Stimulated activated CD8-positive, alpha-beta memory T cell treated with anti-CD3 and anti-CD28 coated beads, Interleukin-12 subunit alpha, Interleukin-12 subunit beta, amount 100 ng/mL, for 24 hours (primary cell): ENCODE measurements around the gene CPNE5.

Experiments used
- DNase-seq: peaks from one replicate; pipeline ENCODE4 v3.0.0-alpha.2; 2020; ENCODE audit errors: extremely low read depth

Gene CPNE5

DNA sequence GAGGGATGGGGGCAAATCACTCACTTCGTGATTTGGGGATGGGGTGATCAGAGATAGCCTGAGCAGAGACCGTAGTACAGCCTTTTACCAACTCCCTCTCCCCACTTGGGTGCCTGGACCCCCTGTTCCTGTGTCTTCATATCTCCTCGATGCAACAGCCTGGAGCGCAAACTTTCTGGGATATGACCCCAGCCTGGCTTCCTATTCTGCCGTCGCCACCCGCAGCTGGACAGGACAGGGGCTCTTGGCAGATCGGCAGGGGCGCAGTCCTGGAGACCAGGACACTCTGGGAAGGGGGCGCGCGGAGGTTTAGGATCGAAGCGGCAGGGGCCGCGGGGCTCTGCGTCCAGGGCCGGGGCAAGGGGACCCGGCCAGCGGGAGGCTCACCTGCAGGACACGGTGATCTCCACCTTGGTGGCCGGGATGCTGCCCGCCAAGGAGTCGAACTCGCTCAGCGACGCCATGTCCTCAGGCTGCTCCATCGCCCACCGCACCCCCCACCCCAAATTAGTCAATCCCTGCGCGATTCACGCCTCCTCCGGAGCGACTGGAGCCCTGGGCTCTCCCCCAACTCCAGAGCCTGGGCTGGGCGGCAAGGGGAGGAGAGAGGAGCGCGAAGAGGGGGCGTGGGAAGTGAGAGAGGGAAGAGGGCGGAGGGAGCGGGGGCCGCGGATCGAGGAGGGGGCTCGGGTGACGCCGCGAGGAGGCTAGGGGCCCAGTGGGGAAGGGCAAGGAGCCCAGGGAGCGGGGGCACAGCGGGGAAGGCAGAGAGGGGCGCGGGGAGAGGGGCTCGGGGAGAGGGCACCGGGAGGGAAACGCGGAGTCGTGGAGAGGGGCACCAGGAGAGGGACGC, at the start of gene CPNE5:
TSS of gene CPNE5 (minus strand) at position 549 of the 853 bp plus-strand sequence. CDS start at position 482, 67 bp downstream.
- DNase-seq: no peak

DNA sequence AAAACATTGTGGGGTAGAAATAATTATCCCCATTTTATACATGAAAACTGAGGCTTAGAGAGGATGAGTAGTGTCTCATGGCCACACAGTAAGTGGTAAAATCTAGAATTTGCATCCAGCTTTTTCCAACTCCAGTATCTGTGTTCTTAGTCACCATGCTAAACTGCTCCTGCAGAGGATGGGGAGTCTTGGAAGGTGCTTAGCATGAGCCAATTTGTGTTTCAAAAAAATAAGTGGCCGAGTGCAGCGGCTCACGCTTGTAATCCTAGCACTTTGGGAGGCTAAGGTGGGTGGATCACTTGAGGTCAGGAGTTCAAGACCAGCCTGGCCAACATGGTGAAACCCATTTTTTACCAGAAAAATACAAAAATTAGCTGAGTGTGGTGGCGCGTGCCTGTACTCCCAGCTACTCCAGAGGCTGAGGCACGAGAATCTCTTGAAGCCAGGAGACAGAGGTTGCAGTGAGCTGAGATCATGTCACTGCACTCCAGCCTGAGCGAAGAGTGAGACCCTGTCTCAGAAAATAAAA, 48.9 kb upstream of the CPNE5 start:
- DNase-seq: no peak

DNA sequence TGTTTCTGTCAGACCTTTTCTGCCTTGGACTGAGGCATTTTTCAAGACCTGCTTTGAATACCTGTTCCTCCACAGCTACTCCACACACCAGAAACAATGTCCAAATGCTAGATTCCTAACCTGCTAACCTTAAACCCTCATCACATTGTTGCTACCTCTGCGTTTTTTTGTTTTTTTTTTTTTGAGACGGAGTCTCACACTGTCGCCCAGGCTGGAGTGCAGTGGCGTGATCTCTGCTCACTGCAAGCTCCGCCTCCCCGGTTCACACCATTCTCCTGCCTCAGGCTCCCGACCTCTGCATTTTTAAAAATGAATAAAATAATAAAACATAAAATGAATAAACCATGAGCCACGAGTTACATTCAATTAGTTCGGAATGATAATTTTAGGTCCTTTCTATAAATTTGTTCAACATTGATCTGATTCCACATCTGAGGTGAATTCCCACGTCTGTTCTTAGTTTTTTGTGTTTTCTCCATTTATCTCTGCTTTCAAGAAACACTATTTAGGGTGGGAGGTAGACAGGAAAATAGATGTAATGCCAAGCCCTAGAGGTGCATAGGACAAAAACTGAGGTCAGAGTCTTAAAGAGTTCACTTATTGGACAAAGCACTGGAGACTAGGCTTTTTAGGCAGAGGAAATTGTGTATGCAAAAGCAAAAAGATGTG, 47.8 kb upstream of the CPNE5 start:
- DNase-seq: no peak

DNA sequence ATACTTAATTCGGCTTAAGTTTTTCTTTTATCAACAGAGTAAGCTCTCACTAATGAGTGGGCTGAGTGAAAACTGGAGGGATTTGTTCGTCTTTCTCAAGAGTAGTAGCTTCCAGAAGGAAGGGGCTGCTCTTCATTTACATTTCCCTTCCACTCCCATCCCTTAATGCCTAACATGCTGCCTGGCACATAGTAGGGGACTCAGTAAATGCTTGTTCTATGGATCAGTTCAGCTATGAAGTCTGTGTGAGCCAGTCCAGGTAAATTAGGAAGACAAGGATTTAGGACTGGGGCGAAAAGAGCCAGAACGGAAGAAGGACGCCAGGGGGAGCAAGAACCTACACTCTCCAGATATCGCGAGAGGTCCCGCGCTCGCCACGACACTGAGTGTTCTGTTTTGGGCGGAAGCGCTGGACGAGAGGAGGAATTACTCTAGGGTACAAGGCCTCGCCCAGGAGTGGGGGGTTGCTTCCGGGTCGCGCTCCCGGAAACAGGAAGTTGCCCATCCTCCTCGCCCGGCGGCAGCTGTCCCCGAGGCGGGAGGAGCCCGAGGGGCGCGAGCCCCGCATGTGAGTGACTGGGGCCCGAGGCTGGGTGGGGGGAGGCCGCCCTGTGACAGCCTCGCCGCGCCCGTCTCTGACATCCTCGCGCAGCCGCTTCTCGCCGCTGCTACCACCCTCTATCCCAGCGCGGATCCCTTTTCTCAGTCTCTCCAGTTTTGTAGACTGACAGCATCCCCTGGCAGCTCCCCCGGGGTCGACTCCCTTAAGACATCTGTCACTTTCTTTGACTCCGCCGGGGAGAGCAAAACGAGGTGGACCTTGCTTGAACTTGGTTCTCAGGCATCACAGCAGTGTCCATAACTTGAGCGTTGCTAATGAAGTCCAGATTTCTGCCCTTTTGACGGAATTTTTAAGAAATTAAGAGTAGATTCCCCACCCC, 46.5 kb upstream of the CPNE5 start, which contains the start of gene C6orf89:
TSS of gene C6orf89 (plus strand) at position 492 of the 941 bp plus-strand sequence. CDS start 13,493 bp downstream, outside the sequence.
- peak; percentile 89 for DNase-seq

DNA sequence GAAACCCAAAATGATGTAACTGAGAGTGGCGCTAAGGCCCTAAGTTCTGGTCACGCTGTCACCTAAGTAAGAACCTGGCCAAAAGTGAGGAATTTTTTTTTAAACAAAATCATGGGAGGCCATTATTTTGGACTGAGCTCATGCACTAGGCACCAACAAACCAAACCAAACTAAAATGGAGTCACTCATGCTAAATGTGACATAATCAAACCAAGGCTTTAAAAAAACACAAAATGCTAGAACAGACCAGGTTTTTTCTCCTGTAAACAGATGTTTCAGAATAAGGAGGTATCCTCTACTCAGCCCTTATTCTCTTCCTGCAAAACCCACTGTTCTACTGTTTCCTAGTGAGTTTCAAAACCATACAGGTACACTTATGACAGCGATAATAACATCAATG, 45.4 kb upstream of the CPNE5 start:
- DNase-seq: no peak

DNA sequence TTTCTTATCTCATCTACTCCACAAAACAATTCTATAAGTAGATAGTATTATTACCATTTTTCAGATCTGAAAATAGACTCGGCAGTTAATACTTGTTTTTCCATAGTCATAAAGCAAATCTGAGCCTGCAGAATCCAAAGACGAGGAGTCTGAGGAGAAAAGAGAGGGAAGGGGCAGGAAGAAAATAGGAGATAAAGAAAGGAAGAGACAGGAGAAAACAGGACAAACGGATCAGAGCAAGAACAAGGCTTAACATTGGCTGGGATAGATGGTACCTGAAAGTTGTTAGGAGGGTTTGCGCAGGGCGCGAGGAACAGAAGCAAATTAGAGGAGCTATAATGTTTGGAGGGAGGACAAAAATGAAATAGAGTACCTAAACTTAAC, 36.0 kb upstream of the CPNE5 start:
- no peak for DNase-seq

DNA sequence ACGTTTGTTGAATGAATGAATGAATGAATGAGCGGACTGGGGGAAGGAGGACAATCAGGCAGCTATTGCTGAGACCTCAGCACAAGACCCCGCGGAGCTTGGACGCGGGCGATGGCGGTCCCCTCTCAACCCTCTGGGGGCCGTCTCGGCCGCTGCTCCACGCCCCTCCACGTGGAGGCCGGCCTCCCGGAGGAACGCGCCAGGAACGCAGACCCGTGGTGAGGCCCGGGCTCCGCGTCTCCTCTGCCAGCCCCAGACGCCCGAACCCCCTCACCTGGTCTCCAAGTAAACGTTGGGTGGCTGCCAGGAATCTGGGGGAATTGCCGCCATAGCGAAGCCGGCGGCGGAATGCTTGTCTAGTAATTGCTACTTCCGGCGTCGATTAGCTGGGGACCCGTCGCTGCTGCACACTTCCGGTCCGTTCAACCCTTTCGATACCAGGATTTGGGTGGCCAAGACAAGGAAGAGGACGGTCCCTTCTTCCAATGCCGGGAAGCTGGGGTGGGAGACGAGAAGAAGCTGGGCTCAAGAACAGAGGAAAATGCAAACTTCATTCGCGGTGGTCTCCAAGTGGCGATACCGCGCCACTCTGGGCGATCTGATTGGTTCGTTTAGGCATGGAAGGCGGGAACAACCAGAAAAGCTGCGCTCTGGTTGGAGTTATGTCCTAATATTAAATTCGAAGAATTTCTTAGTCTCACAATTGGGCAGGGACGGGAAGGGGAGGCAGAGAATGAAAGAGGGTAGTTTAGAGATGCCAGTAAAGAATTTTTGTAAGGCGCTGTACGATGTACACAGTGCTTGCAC, 35.4 kb upstream of the CPNE5 start, which contains the start of gene PPIL1:
TSS of gene PPIL1 (minus strand) at position 361 of the 807 bp plus-strand sequence. CDS start at position 330, 31 bp downstream.
- peak; percentile 49 for DNase-seq

- DNase-seq: no peak
Measured at GRCh38 chr6:36873612-36874442, 34.6 kb upstream of the CPNE5 start.

GRCh38 chr6:36873115-36873514, 33.9 kb upstream of the CPNE5 start:
- no peak for DNase-seq

DNA sequence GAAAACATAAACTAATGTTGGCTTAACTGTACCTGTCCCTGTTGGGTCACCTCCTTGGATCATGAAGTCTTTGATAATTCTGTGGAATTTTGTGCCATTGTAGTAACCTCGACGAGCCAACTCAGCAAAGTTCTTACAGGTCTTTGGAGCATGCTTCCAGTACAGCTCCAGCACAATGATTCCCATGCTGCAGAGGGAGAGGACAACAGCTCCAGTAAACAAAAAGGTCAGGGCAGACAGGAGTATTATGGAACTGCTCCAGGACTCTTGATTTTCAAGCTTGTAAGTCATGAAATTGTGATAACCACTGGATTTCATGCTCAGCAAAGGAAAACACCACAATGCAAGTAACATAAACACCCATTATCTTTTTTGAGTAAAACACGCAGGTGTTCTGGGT, 32.4 kb upstream of the CPNE5 start:
- no peak for DNase-seq

- no peak for DNase-seq
Measured at GRCh38 chr6:36867471-36868224, 28.4 kb upstream of the CPNE5 start.

- no peak for DNase-seq
Measured at GRCh38 chr6:36865835-36866234, 26.6 kb upstream of the CPNE5 start.

DNA sequence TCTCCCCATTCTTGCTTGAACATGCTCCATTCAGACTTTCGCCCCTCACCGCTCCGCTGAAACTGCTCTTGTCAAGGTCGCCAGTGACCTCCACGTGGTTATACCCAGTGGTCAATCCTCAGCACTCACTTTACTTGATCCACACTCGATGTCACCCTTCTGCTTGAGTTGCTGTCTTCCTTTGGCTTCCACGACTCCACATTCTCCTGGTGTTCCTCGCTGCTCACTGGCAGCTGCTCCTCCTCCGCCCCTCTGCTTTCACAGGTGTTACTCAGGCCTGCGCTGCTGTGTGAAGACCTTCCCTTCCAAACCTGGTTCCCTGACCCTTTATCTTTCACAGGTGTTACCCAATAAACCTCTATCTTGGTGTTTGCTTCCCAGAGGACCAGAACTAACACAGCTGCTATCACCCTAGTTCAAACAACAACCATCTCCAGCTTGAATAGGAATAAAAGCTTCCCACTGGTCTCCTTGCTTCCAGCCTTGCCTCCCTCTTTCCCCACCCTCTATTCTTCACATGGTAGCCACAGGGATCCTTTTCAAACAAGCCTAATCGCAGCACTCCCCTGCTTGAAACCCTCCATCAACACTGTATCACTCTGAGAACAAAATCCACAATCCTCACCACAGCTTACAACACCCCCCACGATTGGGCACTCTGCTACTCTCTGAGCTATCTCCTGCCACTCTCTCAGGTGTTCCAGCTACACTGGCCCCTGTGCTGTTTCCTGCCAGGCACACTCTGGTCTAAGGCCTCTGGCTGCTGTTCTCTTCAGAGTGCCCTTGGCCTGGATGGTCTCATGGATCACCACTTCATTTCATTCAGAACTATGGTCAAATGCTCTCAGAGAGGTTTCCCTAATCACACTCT, 24.7 kb upstream of the CPNE5 start:
- no peak for DNase-seq

DNA sequence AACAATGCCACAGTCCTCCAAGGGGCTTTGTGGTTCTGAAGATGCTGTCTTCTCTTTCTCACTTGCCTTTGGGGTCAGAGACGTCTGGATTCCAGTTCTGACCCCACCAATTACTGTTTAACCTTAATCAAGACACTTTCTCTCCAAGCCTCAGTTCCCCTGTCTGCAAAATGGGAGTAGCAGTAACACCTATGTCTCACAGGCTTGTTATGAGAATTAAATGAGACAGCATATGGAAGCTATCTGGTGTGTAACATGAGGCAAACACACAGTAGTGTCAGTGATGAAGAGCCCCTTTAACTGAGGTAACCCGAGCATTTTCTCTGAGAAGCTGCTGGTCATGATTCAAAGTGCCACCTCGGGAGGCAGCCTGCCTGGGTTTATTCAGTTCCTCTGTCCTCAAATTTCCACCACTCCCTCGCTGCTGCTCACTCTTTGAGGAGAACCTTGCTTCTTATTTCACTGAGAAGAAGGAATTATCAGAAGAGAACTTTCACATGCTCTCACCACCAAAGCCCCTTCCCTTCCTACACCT, 23.7 kb upstream of the CPNE5 start:
- no peak for DNase-seq

- no peak for DNase-seq
Measured at GRCh38 chr6:36862164-36862847, 23.1 kb upstream of the CPNE5 start.

GRCh38 chr6:36860126-36860525, 20.9 kb upstream of the CPNE5 start:
- DNase-seq: no peak

DNA sequence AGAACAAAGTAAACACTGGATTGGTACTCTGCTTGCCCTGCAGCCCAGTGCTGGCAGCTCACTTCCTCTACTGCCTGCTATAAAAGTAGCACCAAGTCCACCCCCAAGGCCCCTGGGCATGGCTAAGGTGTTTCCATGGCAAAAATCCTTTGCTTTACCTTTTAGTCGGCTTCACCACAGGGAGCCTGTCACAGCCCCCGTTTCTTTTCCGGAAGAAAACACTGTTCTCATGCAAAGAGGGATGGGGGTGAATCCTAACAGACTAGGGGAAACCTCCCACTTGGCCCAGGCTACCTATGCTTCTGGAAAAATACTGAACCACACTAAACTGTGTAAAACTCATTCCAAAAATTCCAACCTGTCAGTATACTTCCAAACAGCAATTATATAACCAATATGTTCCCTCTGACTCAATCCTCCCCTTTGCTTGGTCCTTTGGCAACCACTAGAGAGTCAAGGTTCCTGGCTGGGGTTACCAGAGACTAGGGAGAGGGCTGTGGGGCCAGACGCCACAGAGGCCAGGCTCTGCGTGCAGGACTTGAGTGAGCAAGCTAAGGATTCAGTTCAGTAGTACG, 19.2 kb upstream of the CPNE5 start:
- DNase-seq: no peak
